HCT116 (cell line): ENCODE results near the gene EXOSC7. TPM values are rescaled to one million over a fixed set of nuclear protein-coding genes. Genes with fewer than 3 reads are reported as not detected.

ENCODE experiments used
- ATAC-seq: fragments of 200-7000 bp; cut with Tn5 transposase; 2 replicates; pipeline ENCODE4 v1.9.1; 2020; ENCODE audit warnings: mild to moderate bottlenecking, moderate library complexity
- BruUV-seq: library from RNA; stranded (reverse); fragments of 400-500 nt; replicated peaks from 2 replicates; lab custom pipeline; 2021; lab: Mats Ljungman, UMichigan
- CTCF ChIA-PET: fragments of 300-600 bp; sonication (Branson Sonifier 250); formaldehyde crosslinking; loops from one replicate; lab custom pipeline; 2021; ENCODE audit warnings: antibody characterized with exemption; lab: Charles Lee
- POLR2A ChIA-PET: fragments of 300-600, 350-600 bp; sonication (Branson Sonifier 250); formaldehyde crosslinking; loops from one replicate; lab custom pipeline; 2021; ENCODE audit warnings: antibody characterized with exemption; lab: Charles Lee
- RAD21 ChIA-PET, 2 experiments: fragments of 300-600 bp; sonication (Branson Sonifier 250); formaldehyde crosslinking; loops; one replicate each; lab custom pipeline; 2023; ENCODE audit warnings: low total read pairs in 2 of 2; ENCODE audit not compliant: uncharacterized antibody in 2 of 2, unreplicated experiment in 2 of 2, low non-redundant PET in 1 of 2; lab: Charles Lee
- DNase-seq: peaks from one replicate; pipeline ENCODE4 v3.0.0-alpha.2; 2010; ENCODE audit warnings: low read depth, low spot score
- H2AFZ ChIP-seq: fragments of 200-600 bp; shearing (Covaris generic), sonication (generic); 2 replicates; pipeline ENCODE4 v1.6.1; 2017; ENCODE audit warnings: low read depth, mixed run types, mixed read lengths, antibody characterized with exemption, low read length; ENCODE audit not compliant: poor library complexity, severe bottlenecking
- H3K27ac ChIP-seq: 2 replicates; pipeline ENCODE4 v1.5.1; 2012; ENCODE audit warnings: low read depth, low read length
- H3K27me3 ChIP-seq: fragments of 200-600 bp; sonication (generic); 2 replicates; pipeline ENCODE4 v1.6.1; 2016; ENCODE audit warnings: mixed run types, low read length, mixed read lengths; ENCODE audit not compliant: insufficient read depth
- H3K36me3 ChIP-seq, 2 experiments: fragments of 200-500 bp in 1 of 2; fragments of 200-600 bp in 1 of 2; sonication (Bioruptor generic) in 1 of 2; sonication (generic) in 1 of 2; 2 replicates each; pipeline versions ENCODE4 v1.5.1 to v1.6.1; 2014 to 2016; ENCODE audit warnings: low read length in 2 of 2, inconsistent platforms in 1 of 2, mixed read lengths in 1 of 2, mixed run types in 1 of 2; ENCODE audit not compliant: insufficient read depth in 2 of 2, control insufficient read depth in 1 of 2
- H3K4me1 ChIP-seq, 2 experiments: fragments of 200-600 bp in 1 of 2; sonication (generic) in 1 of 2; 2 replicates each; pipeline versions ENCODE4 v1.5.1 to v1.6.1; 2012 to 2017; ENCODE audit warnings: low read length in 2 of 2, inconsistent platforms in 1 of 2, mild to moderate bottlenecking in 1 of 2, mixed read lengths in 1 of 2, mixed run types in 1 of 2, moderate library complexity in 1 of 2; ENCODE audit not compliant: insufficient read depth in 2 of 2, control insufficient read depth in 1 of 2
- H3K4me2 ChIP-seq: fragments of 200-600 bp; sonication (generic); 2 replicates; pipeline ENCODE4 v1.6.1; 2017; ENCODE audit warnings: mixed run types, low read length, mixed read lengths
- H3K4me3 ChIP-seq, 2 experiments: fragments of 200-600 bp in 1 of 2; sonication (generic) in 1 of 2; replicated peaks in 1 of 2; 2 replicates each; pipeline ENCODE4 v1.5.1; 2011 to 2016; ENCODE audit warnings: low read length in 2 of 2, control low read depth in 1 of 2, low read depth in 1 of 2, mild to moderate bottlenecking in 1 of 2, mixed read lengths in 1 of 2, mixed run types in 1 of 2
- H3K79me2 ChIP-seq: fragments of 200-600 bp; sonication (generic); 2 replicates; pipeline ENCODE4 v1.6.1; 2017; ENCODE audit warnings: mild to moderate bottlenecking, mixed run types, low read length, moderate library complexity, mixed read lengths; ENCODE audit not compliant: insufficient read depth
- H3K9ac ChIP-seq: fragments of 200-600 bp; sonication (generic); 2 replicates; pipeline ENCODE4 v1.6.1; 2016; ENCODE audit warnings: low read length, mixed read lengths
- H3K9me2 ChIP-seq: fragments of 200-600 bp; sonication (generic), shearing (Covaris generic); 2 replicates; pipeline ENCODE4 v1.6.1; 2017; ENCODE audit warnings: mixed run types, mild to moderate bottlenecking, moderate library complexity; ENCODE audit not compliant: insufficient read depth
- H3K9me3 ChIP-seq, 2 experiments: fragments of 200-500 bp in 1 of 2; fragments of 200-600 bp in 1 of 2; sonication (Bioruptor generic) in 1 of 2; sonication (generic) in 1 of 2; 2 replicates each; pipeline ENCODE4 v1.6.1; 2014 to 2017; ENCODE audit warnings: low read length in 2 of 2, mixed read lengths in 2 of 2, inconsistent platforms in 1 of 2, low read depth in 1 of 2, mild to moderate bottlenecking in 1 of 2, mixed run types in 1 of 2, moderate library complexity in 1 of 2; ENCODE audit not compliant: control insufficient read depth in 1 of 2, insufficient read depth in 1 of 2
- H4K20me1 ChIP-seq: fragments of 200-600 bp; sonication (generic), shearing (Covaris generic); 2 replicates; pipeline ENCODE4 v1.6.1; 2017; ENCODE audit warnings: mixed run types, mild to moderate bottlenecking, moderate library complexity; ENCODE audit not compliant: insufficient read depth
- ATF3 ChIP-seq: IDR thresholded peaks from 2 replicates; pipeline ENCODE4 v1.6.1; 2012
- CEBPB ChIP-seq: IDR thresholded peaks from 2 replicates; pipeline ENCODE4 v1.6.1; 2012; ENCODE audit warnings: low read depth
- EGR1 ChIP-seq: IDR thresholded peaks from 2 replicates; pipeline ENCODE4 v1.6.1; 2012; ENCODE audit warnings: low read depth
- JUND ChIP-seq: IDR thresholded peaks from 2 replicates; pipeline ENCODE4 v1.6.1; 2012
- RAD21 ChIP-seq: IDR thresholded peaks from 2 replicates; pipeline ENCODE4 v1.6.1; 2012; ENCODE audit warnings: low read depth, mild to moderate bottlenecking
- REST ChIP-seq: IDR thresholded peaks from 2 replicates; pipeline ENCODE4 v1.6.1; 2012; ENCODE audit warnings: low read depth
- SRF ChIP-seq: IDR thresholded peaks from 2 replicates; pipeline ENCODE4 v1.6.1; 2012; ENCODE audit warnings: low read depth
- TCF7L2 ChIP-seq: IDR thresholded peaks from 2 replicates; pipeline ENCODE4 v1.7.0; 2011; ENCODE audit warnings: borderline replicate concordance, inconsistent platforms; ENCODE audit not compliant: insufficient read depth, insufficient read length; ENCODE audit errors: extremely low read depth
- ZFX ChIP-seq: fragments of 450-650 bp; IDR thresholded peaks from 2 replicates; pipeline ENCODE4 v1.6.1; 2017
- intact Hi-C: fragments of 100-400 bp; cut with micrococcal nuclease; formaldehyde crosslinking; loops from 2 replicates; pipeline ENCODE4 v1.10.0; 2022
- total RNA-seq: library from RNA; stranded (reverse); gene quantifications from one replicate; pipeline ENCODE4 v1.2.1, GENCODE V29; 2021; ENCODE audit not compliant: unreplicated experiment
- TF ChIP-seq, protein P1 (sequence below): IDR thresholded peaks from 2 replicates; pipeline ENCODE4 v1.6.1; 2011; ENCODE audit warnings: mild to moderate bottlenecking, low read length, moderate library complexity; ENCODE audit not compliant: insufficient replicate concordance; ENCODE audit errors: extremely low read depth
- TF ChIP-seq, protein P2 (sequence below): IDR thresholded peaks from 2 replicates; pipeline ENCODE4 v1.6.1; 2012

Gene EXOSC7
- total RNA-seq, 1 experiment from 2014 or later = 72.6 TPM

DNA sequence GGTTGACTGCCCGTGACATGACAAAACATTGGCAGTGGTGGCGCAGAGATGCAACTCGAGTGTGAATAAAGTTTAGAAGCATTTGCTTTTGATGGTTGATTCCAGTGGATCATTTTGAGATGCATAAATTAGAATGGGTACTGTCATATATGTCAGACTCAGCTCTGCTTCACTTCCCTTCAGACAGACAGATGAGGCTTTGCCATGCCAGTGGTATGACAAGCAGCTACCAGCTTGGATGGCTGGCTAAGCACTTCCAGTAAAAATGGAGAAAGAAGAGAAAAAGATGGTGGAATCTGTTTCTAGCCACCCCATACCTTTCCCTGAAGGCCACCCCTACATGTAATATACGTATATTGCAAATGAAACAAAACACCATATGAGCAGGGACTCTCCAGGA is 36.5 kb downstream of the EXOSC7 start:
- ChIA-PET CTCF (no interaction called here), POLR2A (no interaction called here), RAD21 (no interaction called here)
- H4K20me1 ChIP-seq = no peaks in the 10 kb centered on the region
- no peak overlapping the region for H3K9ac ChIP-seq
- H3K4me1 ChIP-seq = no peaks in the 10 kb centered on the region
- no peak overlapping the region for H2AFZ ChIP-seq
- H3K36me3 ChIP-seq = peaks cover 11 to 13% of the 10 kb centered on the region in 2 experiments; a peak in 2 of 4 replicates
- no peaks in the 10 kb centered on the region for H3K9me2 ChIP-seq
- H3K79me2 ChIP-seq = no peaks in the 10 kb centered on the region
- no peak overlapping the region for H3K27ac ChIP-seq
- no peak overlapping the region for H3K4me3 ChIP-seq
- ATAC-seq (no peak), DNase-seq (no peak)
- no TSS peak for BruUV-seq
- no peak for TF ChIP-seq ZFX
- intact Hi-C loops = no loop called here
- H3K9me3 ChIP-seq = no peaks in the 10 kb centered on the region
- H3K4me2 ChIP-seq = no peak overlapping the region
- H3K27me3 ChIP-seq = no peaks in the 10 kb centered on the region

DNA sequence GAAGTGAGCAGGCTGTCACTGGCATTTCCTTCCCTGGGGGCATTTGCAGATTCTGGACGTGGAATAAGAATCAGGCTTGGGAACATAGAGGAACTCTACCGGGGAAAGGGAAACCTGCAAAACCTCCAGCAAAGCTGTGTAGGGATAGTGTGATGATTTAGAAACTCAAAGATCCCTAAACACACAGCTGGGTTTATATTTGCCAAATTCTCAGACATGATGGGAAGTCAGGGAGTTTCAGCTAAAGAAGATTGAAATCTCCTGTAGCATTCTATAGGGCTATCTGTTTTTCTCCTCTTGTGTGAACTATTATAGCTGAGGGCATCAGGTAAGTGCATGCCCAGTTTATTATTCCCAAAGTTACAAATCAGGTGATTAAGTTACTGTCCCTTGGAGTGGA is 40.9 kb downstream of the EXOSC7 start:
- TF ChIP-seq ZFX (no peak), ATF3 (no peak), RAD21 (no peak), CEBPB (no peak), EGR1 (no peak), REST (no peak), SRF (no peak), JUND (no peak), TCF7L2 (no peak)
- TF ChIP-seq, protein P1, sequence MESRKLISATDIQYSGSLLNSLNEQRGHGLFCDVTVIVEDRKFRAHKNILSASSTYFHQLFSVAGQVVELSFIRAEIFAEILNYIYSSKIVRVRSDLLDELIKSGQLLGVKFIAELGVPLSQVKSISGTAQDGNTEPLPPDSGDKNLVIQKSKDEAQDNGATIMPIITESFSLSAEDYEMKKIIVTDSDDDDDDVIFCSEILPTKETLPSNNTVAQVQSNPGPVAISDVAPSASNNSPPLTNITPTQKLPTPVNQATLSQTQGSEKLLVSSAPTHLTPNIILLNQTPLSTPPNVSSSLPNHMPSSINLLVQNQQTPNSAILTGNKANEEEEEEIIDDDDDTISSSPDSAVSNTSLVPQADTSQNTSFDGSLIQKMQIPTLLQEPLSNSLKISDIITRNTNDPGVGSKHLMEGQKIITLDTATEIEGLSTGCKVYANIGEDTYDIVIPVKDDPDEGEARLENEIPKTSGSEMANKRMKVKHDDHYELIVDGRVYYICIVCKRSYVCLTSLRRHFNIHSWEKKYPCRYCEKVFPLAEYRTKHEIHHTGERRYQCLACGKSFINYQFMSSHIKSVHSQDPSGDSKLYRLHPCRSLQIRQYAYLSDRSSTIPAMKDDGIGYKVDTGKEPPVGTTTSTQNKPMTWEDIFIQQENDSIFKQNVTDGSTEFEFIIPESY = no peak
- TF ChIP-seq, protein P2, sequence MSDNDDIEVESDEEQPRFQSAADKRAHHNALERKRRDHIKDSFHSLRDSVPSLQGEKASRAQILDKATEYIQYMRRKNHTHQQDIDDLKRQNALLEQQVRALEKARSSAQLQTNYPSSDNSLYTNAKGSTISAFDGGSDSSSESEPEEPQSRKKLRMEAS = no peak
- intact Hi-C loops = no loop called here
- Histone ChIP-seq H3K9me2 (no peaks in the 10 kb centered on the region), H3K4me1 (no peaks in the 10 kb centered on the region), H3K4me2 (no peak overlapping the region), H3K4me3 (no peak overlapping the region), H3K27me3 (no peaks in the 10 kb centered on the region), H3K9me3 (no peaks in the 10 kb centered on the region), H3K36me3 (0 out of 4 replicates have a peak, but pooled peaks cover 2 to 11% of the 10 kb centered on the region in 2 experiments), H3K27ac (no peak overlapping the region), H3K79me2 (no peaks in the 10 kb centered on the region), H2AFZ (no peak overlapping the region), H4K20me1 (no peaks in the 10 kb centered on the region), H3K9ac (no peak overlapping the region)
- ChIA-PET POLR2A (no interaction called here), CTCF (no interaction called here), RAD21 (interaction anchor here in 1 of 2 experiments (0.8 kb wide), 1 partner anchor 21 kb away, joined by 3 read pairs; no protein-coding TSS in a partner anchor)
- no TSS peak for BruUV-seq
- ATAC-seq = no peak
- no peak for DNase-seq
